Fibroblast of villous mesenchyme (primary cell): Measurements from ENCODE around the gene L3MBTL4. TPM values are rescaled to one million over a fixed set of nuclear protein-coding genes. Genes with fewer than 3 reads are reported as not detected.

Experiments
- DNase-seq: peaks from one replicate; pipeline ENCODE4 v3.0.0-alpha.2; 2010; ENCODE audit warnings: low read depth
- H3K4me3 ChIP-seq: 2 replicates; pipeline ENCODE4 v1.5.1; 2011; ENCODE audit warnings: low read depth, mild to moderate bottlenecking, low read length
- CTCF ChIP-seq: IDR thresholded peaks from 2 replicates; pipeline ENCODE4 v1.5.1; 2012; ENCODE audit warnings: low read depth, mild to moderate bottlenecking, low read length; ENCODE audit not compliant: insufficient read depth
- total RNA-seq: library from RNA; depleted of rRNA; stranded (reverse); fragments of >200 nt; gene quantifications from 2 replicates; pipeline ENCODE4 v1.2.3, GENCODE V29; 2012

Gene L3MBTL4
- total RNA-seq, 1 donor, result not detected

GRCh38 chr18:5983488-5983887 lies 431.2 kb downstream of the L3MBTL4 start:
- DNase-seq, result no peak
- no peak for TF ChIP-seq CTCF
- no peak overlapping the region for H3K4me3 ChIP-seq

DNA sequence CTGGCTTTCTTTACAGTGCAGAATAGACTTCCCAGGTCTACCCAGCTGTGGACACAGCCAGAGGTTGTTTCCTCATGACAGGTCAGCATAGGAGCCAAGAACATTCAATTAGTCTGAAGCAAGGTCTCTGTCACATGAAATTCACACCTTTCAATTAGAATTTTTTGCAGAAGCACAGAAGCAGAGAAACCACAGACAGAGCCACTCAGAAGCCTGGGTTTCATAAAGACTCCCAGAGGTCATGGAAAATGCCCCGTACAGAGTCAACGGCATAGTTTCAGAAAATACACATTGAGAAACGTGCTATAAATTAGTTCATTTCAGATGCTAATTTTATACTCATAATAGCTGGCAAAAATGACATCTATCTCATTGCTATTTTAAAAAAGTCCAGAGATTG lies 432.4 kb downstream of the L3MBTL4 start:
- no peak for TF ChIP-seq CTCF
- H3K4me3 ChIP-seq, result no peak overlapping the region
- DNase-seq, result no peak

- H3K4me3 ChIP-seq, result no peak overlapping the region
- TF ChIP-seq CTCF, result no peak
- no peak for DNase-seq
Observed at GRCh38 chr18:5980721-5981120, 434.0 kb downstream of the L3MBTL4 start.

- no peak for DNase-seq
- TF ChIP-seq CTCF, result no peak
- no peak overlapping the region for H3K4me3 ChIP-seq
Observed at GRCh38 chr18:5979971-5980457, 434.7 kb downstream of the L3MBTL4 start.

- no peak for DNase-seq
Observed at GRCh38 chr18:5979176-5979888, 435.4 kb downstream of the L3MBTL4 start.

GRCh38 chr18:5977022-5977421 lies 437.7 kb downstream of the L3MBTL4 start:
- no peak for DNase-seq
- H3K4me3 ChIP-seq, result no peak overlapping the region
- no peak for TF ChIP-seq CTCF

More at GRCh38 chr18:5979176-5979888, 435.4 kb downstream of the L3MBTL4 start:
- H3K4me3 ChIP-seq, result no peak overlapping the region
- no peak for TF ChIP-seq CTCF
